Measurements from ENCODE around the gene SEMA4B. TPM values are rescaled to one million over a fixed set of nuclear protein-coding genes. Genes with fewer than 3 reads are reported as not detected.
"Not testable (repeated sequence)": the region's sequence is repeated elsewhere in the genome, so short reads cannot be mapped to it uniquely, and the experiment has no call there.

The SEMA4B gene
- total RNA-seq, 1 experiment from 2014 or later = 73.0 TPM

DNA sequence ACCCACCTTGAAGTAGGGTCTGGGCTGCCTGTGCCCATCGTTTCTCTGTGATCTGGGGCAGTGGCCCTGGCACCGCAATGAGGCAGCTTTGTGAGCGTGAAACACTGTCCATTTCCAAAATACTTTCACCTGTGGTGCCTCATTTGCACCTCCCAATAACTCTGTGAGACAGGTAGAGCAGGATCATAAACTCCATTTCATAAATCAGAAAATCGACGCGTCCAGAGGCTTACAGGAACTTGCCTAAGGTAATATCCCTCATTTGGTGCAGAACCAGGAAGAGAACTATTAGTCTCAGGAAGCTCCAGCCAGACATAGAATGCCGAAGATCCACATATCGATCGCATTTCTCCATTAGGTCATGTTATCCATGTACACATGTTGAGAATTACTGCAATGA is 38.2 kb upstream of the SEMA4B start:
- H3K4me1 Mint-ChIP-seq (ENCODE audit: low read depth, unreplicated experiment) = peaks cover 73% of the 10 kb centered on the region
- DNase-seq = no peak
- H3K4me3 Mint-ChIP-seq (ENCODE audit: low read depth, unreplicated experiment) = no peak overlapping the region
- H3K36me3 Mint-ChIP-seq (ENCODE audit: insufficient read depth, unreplicated experiment) = peaks cover 10% of the 10 kb centered on the region
- CTCF ChIA-PET = interaction anchor here (1.0 to 1.9 kb wide), 5 partner anchors 14 to 157 kb away, joined by 3 to 6 read pairs (median 3); no protein-coding TSS in a partner anchor
- no TSS peak for BruUV-seq (replicated peaks)
- H3K27me3 Mint-ChIP-seq (ENCODE audit: unreplicated experiment) = no peaks in the 10 kb centered on the region
- no peaks in the 10 kb centered on the region for H3K9me3 Mint-ChIP-seq (ENCODE audit: low read depth, unreplicated experiment)
- peak overlapping the region; percentile 22 for H3K27ac Mint-ChIP-seq (ENCODE audit: unreplicated experiment)
- TF ChIP-seq, protein P1, sequence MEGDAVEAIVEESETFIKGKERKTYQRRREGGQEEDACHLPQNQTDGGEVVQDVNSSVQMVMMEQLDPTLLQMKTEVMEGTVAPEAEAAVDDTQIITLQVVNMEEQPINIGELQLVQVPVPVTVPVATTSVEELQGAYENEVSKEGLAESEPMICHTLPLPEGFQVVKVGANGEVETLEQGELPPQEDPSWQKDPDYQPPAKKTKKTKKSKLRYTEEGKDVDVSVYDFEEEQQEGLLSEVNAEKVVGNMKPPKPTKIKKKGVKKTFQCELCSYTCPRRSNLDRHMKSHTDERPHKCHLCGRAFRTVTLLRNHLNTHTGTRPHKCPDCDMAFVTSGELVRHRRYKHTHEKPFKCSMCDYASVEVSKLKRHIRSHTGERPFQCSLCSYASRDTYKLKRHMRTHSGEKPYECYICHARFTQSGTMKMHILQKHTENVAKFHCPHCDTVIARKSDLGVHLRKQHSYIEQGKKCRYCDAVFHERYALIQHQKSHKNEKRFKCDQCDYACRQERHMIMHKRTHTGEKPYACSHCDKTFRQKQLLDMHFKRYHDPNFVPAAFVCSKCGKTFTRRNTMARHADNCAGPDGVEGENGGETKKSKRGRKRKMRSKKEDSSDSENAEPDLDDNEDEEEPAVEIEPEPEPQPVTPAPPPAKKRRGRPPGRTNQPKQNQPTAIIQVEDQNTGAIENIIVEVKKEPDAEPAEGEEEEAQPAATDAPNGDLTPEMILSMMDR (IDR thresholded peaks at IDR 0.05; ENCODE audit: unreplicated experiment) = no peak
- intact Hi-C loops (cut with micrococcal nuclease; ENCODE audit: unreplicated experiment) = no loop called here

DNA sequence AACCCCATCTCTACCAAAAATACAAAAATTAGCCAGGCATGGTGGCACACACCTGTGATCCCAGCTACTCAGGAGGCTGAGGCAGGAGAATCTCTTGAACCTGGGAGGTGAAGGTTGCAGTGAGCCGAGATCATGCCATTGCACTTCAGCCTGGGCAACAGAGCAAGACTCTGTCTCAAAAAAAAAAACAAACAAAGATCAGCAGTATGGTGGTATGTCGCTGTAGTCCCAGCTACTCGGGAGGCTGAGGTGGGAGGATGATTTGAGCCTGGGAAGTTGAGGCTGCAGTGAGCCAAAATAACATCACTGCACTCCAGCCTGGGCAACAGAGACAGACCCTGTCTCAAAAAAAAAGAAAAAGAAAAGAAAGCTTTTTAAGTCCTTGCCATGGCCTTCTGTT is 36.9 kb upstream of the SEMA4B start:
- CTCF ChIA-PET = interaction anchor here (0.9 to 1.4 kb wide), 3 partner anchors 20 to 57 kb away, joined by 3 to 5 read pairs (median 3); no protein-coding TSS in a partner anchor
- BruUV-seq (replicated peaks); H3K9me3 Mint-ChIP-seq (ENCODE audit: low read depth, unreplicated experiment); H3K4me3 Mint-ChIP-seq (ENCODE audit: low read depth, unreplicated experiment); intact Hi-C loops (cut with micrococcal nuclease; ENCODE audit: unreplicated experiment); H3K27me3 Mint-ChIP-seq (ENCODE audit: unreplicated experiment); DNase-seq; H3K36me3 Mint-ChIP-seq (ENCODE audit: insufficient read depth, unreplicated experiment): not testable (repeated sequence)
- Mint-ChIP-seq H3K4me1 (ENCODE audit: low read depth, unreplicated experiment) (peaks cover 61% of the 10 kb centered on the region), H3K27ac (ENCODE audit: unreplicated experiment) (peak overlapping the region; percentile 20)

DNA sequence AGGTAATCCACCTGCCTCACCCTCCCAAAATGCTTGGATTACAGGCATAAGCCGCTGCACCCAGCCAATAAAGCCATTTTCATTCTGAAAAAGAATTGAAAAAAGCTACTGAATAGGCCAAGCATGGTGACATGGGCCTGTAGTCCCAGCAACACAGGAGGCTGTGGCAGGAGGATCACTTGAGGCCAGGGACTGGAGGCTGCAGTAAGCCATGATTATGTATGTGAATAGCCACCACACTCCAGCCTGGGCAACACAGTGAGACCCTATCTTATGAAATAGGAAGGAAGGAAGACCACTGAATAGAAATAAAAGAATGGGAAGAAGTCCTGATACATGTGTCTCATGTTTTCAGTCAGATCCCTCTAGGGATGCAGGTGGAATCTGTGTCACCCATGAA is 36.0 kb upstream of the SEMA4B start:
- Mint-ChIP-seq H3K4me3 (ENCODE audit: low read depth, unreplicated experiment) (peak overlapping the region; percentile 18), H3K4me1 (ENCODE audit: low read depth, unreplicated experiment) (peaks cover 51% of the 10 kb centered on the region), H3K9me3 (ENCODE audit: low read depth, unreplicated experiment) (no peaks in the 10 kb centered on the region), H3K27ac (ENCODE audit: unreplicated experiment) (peak overlapping the region; percentile 79), H3K36me3 (ENCODE audit: insufficient read depth, unreplicated experiment) (peaks cover 10% of the 10 kb centered on the region), H3K27me3 (ENCODE audit: unreplicated experiment) (no peaks in the 10 kb centered on the region)
- DNase-seq = no peak
- TF ChIP-seq, protein P1 (IDR thresholded peaks at IDR 0.05; ENCODE audit: unreplicated experiment) = no peak
- no TSS peak for BruUV-seq (replicated peaks)
- intact Hi-C loops (cut with micrococcal nuclease; ENCODE audit: unreplicated experiment) = no loop called here
- CTCF ChIA-PET = interaction anchor here (0.8 to 2.0 kb wide), 5 partner anchors 19 to 136 kb away, joined by 4 to 8 read pairs (median 4); partner anchors contain the start of genes CIB1 and GDPGP1

DNA sequence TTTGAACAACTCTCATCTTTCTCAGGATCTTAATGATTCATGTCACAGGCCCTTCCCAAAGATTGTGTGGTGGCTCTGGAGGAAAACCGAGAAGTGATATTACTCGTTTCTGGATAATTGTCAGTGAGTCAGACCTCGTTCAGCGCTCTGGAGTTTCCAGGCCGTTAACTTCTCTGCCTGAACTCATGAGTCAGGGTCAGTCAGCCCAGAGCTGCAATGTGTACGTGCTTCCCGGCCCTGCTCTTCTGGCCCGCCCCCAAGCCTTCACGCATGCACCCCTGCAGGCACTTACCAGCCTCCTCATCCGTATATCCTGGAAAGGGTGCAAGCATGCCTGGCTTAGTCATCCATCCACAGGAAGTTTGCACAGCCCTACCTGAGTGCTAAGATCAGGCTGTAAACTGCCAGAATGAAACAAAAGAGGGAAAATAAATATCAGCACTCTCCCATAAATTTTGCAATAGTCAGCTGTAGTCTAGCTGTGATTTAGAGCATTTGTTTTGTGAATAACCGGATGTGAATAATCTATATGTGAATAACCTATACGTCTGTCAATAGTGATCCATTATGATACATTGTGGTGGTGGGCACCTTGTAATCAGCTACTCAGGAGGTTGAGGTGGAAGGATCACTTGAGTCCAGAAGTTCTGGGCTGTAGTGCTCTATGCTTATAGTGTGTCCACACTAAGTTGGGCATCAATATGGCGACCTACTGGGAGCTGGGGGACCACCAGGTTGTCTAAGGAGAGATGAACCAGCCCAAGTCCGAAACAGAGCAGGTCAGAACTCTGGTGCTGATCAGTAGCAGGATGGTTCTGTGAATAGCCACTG is 35.3 kb upstream of the SEMA4B start:
- Mint-ChIP-seq H3K27me3 (ENCODE audit: unreplicated experiment) (no peaks in the 10 kb centered on the region), H3K4me1 (ENCODE audit: low read depth, unreplicated experiment) (peaks cover 44% of the 10 kb centered on the region), H3K36me3 (ENCODE audit: insufficient read depth, unreplicated experiment) (peaks cover 8% of the 10 kb centered on the region), H3K9me3 (ENCODE audit: low read depth, unreplicated experiment) (no peaks in the 10 kb centered on the region), H3K4me3 (ENCODE audit: low read depth, unreplicated experiment) (peak overlapping the region; percentile 18), H3K27ac (ENCODE audit: unreplicated experiment) (peak overlapping the region; percentile 79)
- TF ChIP-seq, protein P1 (IDR thresholded peaks at IDR 0.05; ENCODE audit: unreplicated experiment) = no peak
- intact Hi-C loops (cut with micrococcal nuclease; ENCODE audit: unreplicated experiment) = no loop called here
- BruUV-seq (replicated peaks) = no TSS peak
- CTCF ChIA-PET = interaction anchor here (0.8 to 2.0 kb wide), 7 partner anchors 18 to 135 kb away, joined by 4 to 8 read pairs (median 4); partner anchors contain the start of genes CIB1 and GDPGP1
- peak; percentile 96 for DNase-seq
